Erythroblast (primary cell): ENCODE results near the gene ZNF407.

Experiments
- GATA1 ChIP-seq: IDR thresholded peaks from 2 replicates; pipeline ENCODE4 v1.6.1; 2011; ENCODE audit warnings: low read depth, mild to moderate bottlenecking, control low read depth, low read length, moderate library complexity
- POLR2A ChIP-seq: IDR thresholded peaks from 2 replicates; pipeline ENCODE4 v1.6.1; 2011; ENCODE audit warnings: mild to moderate bottlenecking, low read length

DNA sequence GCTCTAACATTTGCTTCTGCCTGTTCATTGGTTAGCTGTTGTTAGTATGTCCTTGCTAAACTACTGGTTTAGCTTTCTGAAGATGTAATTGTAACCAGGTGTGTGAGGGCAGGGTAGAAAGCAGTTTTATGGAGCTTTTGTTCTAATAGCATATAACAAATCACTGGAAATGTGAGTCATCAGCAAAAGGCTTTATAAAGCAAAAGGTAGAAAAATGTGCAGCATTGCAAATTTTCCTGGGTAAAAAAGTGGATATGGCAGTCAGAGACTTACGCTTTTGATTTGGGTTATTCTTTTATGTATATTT, 85.3 kb downstream of the ZNF407 start:
- TF ChIP-seq POLR2A = no peak
- TF ChIP-seq GATA1 = no peak
